Sigmoid colon (tissue), 4 donors: ENCODE data around the gene PRR14L.
"Not testable (repeated sequence)": the region's sequence is repeated elsewhere in the genome, so short reads cannot be mapped to it uniquely, and the experiment has no call there.

Experiments
- EP300 ChIP-seq, 4 donors: sonication (generic); formaldehyde crosslinking; IDR thresholded peaks; one replicate each; pipeline ENCODE4 v1.6.1; 2017; ENCODE audit warnings: antibody characterized with exemption in 4 of 4
- POLR2AphosphoS5 ChIP-seq, 4 donors: sonication (generic); formaldehyde crosslinking; IDR thresholded peaks; one replicate each; pipeline ENCODE4 v1.6.1; 2017; ENCODE audit warnings: antibody characterized with exemption in 4 of 4
- TF ChIP-seq, protein P1 (sequence below), 4 experiments: fragments of 450-650 bp in 3 of 4; fragments of 200-600 bp in 1 of 4; IDR thresholded peaks; one replicate each; pipeline ENCODE4 v1.5.1; 2016 to 2019; ENCODE audit warnings: antibody characterized with exemption in 4 of 4, mild to moderate bottlenecking in 3 of 4, moderate library complexity in 2 of 4

DNA sequence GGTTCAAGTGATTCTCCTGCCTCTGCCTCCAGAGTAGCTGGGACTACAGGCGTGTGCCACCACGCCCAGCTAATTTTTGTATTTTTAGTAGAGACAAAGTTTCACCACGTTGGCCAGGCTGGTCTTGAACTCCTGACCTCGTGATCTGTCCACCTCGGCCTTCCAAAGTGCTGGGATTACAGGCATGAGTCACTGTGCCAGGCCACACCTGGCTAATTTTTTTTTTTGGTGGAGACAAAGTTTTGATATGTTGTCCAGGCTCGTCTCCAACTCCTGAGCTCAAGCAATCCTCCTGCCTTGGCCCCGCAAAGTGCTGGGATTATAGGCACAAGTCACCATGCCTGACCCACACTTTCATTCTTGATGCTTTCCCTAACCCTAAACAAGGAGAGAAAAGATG is 9.6 kb downstream of the PRR14L start:
- TF ChIP-seq, protein P1, sequence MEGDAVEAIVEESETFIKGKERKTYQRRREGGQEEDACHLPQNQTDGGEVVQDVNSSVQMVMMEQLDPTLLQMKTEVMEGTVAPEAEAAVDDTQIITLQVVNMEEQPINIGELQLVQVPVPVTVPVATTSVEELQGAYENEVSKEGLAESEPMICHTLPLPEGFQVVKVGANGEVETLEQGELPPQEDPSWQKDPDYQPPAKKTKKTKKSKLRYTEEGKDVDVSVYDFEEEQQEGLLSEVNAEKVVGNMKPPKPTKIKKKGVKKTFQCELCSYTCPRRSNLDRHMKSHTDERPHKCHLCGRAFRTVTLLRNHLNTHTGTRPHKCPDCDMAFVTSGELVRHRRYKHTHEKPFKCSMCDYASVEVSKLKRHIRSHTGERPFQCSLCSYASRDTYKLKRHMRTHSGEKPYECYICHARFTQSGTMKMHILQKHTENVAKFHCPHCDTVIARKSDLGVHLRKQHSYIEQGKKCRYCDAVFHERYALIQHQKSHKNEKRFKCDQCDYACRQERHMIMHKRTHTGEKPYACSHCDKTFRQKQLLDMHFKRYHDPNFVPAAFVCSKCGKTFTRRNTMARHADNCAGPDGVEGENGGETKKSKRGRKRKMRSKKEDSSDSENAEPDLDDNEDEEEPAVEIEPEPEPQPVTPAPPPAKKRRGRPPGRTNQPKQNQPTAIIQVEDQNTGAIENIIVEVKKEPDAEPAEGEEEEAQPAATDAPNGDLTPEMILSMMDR (IDR thresholded peaks at IDR 0.05) = not testable (repeated sequence)
- not testable (repeated sequence) for TF ChIP-seq POLR2AphosphoS5, EP300 (IDR thresholded peaks at IDR 0.05)
